ENCODE data around the gene LDLRAD1.
"Not testable (repeated sequence)": the region's sequence is repeated elsewhere in the genome, so short reads cannot be mapped to it uniquely, and the experiment has no call there.

LDLRAD1 gene

DNA sequence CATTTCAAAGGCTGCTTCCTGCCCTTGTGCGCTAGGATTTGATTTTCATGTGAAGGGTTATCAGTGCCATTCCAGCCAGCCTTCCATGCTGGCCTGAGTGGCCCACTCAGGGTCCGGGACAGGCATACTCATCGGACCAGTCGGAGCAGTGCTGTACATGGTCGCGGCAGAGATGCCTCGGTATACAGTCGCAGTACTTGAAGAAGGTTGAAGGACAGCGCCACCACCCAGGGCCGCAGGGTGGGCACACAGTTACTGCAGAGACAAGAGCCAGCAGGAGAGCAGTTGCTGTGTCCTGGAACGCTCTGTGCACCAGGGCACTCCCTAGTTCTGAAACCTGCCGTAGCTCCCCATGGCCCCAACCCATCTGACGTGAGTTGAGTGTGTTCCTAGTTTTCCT is 9.1 kb downstream of the LDLRAD1 start:
- TF ChIP-seq, protein P1, sequence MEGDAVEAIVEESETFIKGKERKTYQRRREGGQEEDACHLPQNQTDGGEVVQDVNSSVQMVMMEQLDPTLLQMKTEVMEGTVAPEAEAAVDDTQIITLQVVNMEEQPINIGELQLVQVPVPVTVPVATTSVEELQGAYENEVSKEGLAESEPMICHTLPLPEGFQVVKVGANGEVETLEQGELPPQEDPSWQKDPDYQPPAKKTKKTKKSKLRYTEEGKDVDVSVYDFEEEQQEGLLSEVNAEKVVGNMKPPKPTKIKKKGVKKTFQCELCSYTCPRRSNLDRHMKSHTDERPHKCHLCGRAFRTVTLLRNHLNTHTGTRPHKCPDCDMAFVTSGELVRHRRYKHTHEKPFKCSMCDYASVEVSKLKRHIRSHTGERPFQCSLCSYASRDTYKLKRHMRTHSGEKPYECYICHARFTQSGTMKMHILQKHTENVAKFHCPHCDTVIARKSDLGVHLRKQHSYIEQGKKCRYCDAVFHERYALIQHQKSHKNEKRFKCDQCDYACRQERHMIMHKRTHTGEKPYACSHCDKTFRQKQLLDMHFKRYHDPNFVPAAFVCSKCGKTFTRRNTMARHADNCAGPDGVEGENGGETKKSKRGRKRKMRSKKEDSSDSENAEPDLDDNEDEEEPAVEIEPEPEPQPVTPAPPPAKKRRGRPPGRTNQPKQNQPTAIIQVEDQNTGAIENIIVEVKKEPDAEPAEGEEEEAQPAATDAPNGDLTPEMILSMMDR (IDR thresholded peaks at IDR 0.05; ENCODE audit: low read depth, low read length), result no peak
- DNase-seq (ENCODE audit: extremely low read depth, low read depth), result no peak

DNA sequence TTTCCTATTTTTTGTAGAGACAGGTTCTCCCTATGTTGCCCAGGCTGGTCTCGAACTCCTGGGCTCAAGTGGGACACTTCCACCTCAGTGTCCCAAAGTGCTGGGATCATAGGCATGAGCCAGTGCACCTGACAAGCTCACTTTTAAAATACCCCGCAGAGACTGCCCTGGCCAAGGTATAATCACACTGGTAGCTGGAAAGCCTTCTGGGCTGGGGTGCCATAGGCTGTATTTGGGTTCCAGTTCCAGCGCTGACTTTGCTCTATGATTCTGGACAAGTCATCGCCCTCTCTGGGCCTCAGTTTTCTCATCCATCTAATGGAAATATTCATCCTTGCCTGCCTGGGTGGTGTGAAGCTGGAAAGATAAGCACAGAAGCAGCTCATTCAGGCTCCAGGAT is 10.4 kb downstream of the LDLRAD1 start:
- TF ChIP-seq, protein P1 (IDR thresholded peaks at IDR 0.05; ENCODE audit: low read depth, low read length), result no peak
- DNase-seq (ENCODE audit: extremely low read depth, low read depth), result no peak

DNA sequence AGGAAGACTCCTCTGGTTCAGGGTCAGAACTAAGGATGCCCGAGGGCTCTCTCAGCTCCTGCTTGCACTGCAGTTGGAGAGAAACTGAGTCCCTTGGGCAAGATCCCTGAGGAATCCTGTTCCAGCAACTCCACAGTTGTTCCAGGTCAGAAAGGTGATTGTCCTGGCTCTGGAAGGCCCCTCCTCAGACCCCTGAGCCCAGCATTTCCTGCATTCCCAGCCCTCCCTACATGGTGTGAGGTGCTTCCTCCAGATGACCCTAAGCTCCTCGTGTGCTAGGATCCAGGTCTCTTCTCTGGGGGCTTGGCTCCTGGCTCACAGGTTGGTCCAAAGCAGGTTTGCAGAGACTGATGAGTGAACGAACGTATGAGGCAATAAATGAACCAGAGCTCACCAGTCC is 11.5 kb downstream of the LDLRAD1 start:
- DNase-seq (ENCODE audit: extremely low read depth, low read depth), result no peak
- TF ChIP-seq, protein P1 (IDR thresholded peaks at IDR 0.05; ENCODE audit: low read depth, low read length), result no peak

- DNase-seq (ENCODE audit: extremely low read depth, low read depth), result no peak
- TF ChIP-seq, protein P1 (IDR thresholded peaks at IDR 0.05; ENCODE audit: low read depth, low read length), result no peak
Measured at GRCh38 chr1:54004481-54005049, 13.4 kb downstream of the LDLRAD1 start.

DNA sequence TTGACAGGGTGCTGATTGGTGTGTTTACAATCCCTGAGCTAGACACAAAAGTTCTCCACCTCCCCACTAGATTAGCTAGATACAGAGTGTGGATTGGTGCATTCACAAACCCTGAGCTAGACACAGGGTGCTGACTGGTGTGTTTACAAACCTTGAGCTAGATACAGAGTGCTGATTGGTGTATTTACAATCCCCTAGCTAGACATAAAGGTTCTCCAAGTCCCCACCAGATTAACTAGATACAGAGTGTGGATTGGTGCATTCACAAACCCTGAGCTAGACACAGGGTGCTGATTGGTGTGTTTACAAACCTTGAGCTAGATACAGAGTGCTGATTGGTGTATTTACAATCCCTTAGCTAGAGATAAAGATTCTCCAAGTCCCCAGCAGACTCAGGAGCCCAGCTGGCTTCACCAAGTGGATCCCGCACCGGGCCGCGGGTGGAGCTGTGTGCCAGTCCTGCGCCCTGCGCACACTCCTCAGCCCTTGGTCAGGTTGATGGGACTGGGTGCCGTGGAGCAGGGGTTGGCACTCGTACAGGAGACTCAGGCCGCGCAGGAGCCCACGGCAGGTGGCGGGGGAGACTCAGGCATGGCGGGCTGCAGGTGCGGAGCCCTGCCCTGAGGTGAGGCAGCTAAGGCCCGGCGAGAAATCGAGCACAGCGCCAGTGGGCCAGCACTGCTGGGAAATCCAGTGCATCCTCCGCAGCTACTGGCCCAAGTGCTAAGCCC is 14.1 kb downstream of the LDLRAD1 start:
- not testable (repeated sequence) for DNase-seq (ENCODE audit: extremely low read depth, low read depth)

GRCh38 chr1:54003249-54003646 is 14.7 kb downstream of the LDLRAD1 start:
- no peak for DNase-seq (ENCODE audit: extremely low read depth, low read depth)
- TF ChIP-seq, protein P1 (IDR thresholded peaks at IDR 0.05; ENCODE audit: low read depth, low read length), result no peak

- no peak for DNase-seq (ENCODE audit: extremely low read depth, low read depth)
- TF ChIP-seq, protein P1 (IDR thresholded peaks at IDR 0.05; ENCODE audit: low read depth, low read length), result no peak
Measured at GRCh38 chr1:54002544-54003248, 15.3 kb downstream of the LDLRAD1 start.
